Fibroblast of skin of back (primary cell): ENCODE data around the gene WWC1.
"Not testable (repeated sequence)": the region's sequence is repeated elsewhere in the genome, so short reads cannot be mapped to it uniquely, and the experiment has no call there.

Source experiments
- DNase-seq: peaks from one replicate; pipeline ENCODE4 v3.0.0-alpha.2; 2013

WWC1 gene

DNA sequence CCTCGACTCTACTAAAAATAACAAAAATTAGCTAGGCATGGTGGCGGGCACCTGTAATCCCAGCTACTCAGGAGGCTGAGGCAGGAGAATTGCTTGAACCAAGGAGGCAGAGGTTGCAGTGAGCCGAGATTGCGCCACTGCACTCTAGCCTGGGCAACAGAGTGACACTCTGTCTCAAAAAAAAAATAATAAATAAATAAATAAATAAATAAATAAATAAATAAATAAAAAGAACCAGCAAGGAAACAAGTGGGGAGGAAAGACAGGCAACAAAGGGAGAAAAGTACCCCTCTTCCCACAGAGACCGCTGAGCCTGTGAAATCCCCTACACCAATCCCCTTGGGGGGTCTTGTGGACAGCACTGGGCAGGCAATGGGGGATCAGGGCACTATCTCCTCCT is 4.6 kb upstream of the WWC1 start:
- not testable (repeated sequence) for DNase-seq

DNA sequence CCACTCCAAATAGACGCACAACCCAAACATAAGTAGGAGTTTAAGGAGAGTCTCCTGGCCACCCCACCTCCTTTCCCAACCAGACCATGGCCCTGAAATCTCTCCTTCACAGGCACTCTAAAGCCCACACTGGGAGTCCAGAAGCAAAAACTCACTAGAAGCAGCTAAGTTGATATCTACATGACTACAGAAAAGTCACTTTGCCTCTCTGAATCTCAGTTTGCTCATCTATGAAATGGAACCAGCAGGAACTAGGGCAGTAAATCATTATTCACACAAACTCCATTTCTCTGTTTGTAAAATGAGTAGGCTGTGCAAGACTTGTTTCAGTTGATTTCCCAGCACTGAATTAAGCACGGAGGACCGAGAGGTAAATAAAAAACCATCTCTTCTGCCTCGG is 4.1 kb upstream of the WWC1 start:
- DNase-seq: no peak

DNA sequence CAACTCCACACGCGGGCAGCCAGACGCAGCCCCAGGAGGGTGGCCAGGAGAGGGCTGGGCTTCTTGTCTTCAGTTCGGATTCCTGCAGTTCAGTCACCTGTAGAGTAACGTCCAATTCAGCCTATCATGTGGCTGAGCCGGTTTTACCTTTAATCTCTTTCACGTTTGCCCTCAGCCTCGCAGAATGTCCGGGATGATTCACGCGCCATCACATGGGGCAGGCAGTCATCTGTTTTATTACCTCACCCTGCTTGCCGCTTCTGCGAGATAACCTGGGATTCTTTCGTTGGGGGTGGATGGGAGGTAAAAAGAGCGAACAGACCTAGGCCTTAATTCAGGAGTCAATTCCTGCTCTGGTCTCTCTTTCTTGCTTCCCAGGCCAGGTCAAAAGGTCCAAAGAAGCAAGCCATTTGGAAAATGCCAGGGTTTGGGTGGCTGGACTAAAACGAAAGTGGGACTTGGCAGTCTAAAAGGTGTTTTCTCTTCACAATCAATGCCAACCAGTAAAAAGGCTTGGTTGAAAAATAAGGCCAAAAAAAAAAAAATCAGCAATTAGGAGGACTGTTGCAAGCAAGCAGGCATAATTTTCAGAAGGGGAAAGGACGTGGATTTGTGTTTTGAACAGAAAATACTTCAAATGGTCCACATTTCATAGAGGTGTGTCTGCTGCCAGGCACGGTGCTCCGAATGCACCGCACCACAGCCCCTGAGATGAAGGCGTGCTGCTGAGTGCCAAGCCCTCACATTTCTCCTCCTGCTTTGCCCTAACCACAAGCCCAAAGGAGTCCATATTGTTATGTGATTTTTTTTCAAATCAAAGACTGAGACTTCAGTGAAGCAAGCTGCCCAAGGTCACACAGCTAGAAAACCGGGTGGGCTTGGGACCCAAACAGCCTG is 2.8 kb upstream of the WWC1 start:
- DNase-seq: no peak

DNA sequence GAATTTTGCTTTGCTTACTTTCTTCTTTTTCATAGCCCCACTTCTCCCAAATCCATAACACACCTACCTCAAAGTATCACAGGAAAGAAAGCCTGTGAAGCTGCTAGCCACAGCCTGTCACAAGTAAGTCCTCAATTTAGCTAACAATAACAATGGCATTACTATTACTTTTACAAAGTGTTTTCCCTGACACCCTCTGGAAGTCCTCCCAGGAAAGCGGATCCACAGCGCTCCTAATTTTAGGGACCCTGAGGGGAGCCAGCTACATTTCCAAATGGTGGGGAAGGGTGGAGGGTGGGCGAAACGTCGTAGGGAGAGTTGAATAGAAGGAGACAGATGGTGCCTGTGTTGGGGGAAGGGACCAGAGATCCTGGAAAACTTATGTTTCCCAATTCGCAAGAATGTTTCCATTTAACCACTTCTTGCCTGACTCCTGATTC is 523 bp upstream of the WWC1 start:
- DNase-seq: no peak

DNA sequence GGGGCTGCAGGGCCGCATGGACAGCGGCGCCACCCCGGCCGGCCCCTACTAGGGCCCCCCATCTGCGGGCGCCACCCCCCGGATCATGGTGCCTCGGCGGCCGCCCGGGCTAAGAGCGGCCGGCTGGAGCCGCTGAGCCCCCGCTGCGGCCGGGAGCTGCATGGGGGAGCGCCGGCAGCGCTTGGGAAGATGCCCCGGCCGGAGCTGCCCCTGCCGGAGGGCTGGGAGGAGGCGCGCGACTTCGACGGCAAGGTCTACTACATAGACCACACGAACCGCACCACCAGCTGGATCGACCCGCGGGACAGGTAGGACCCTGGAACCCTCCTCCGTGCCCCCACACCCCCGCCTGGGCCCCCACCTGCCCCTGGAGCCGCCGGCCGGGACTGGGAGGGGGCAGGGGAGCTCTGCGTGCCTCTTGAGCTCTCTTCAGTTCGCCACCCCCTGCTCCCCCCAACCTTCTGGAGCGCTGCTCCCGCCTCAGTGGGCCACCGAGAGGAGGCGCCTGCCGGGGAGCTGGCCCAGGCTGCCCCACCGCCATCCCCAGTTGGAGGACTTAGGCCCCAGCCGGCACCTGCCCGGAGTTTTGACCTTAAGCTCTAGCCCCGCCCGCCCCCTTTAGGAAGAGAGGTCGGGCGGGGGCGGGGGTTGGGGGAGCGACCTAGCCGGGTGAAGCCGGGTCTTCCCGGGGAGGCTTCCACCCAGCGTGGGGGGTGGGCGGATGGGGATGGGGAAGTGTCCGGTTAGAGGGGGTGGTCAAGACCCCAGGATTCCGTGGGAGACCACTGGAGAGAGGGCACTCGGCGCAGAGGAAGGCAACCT is 730 bp downstream of the WWC1 start:
- DNase-seq: no peak

DNA sequence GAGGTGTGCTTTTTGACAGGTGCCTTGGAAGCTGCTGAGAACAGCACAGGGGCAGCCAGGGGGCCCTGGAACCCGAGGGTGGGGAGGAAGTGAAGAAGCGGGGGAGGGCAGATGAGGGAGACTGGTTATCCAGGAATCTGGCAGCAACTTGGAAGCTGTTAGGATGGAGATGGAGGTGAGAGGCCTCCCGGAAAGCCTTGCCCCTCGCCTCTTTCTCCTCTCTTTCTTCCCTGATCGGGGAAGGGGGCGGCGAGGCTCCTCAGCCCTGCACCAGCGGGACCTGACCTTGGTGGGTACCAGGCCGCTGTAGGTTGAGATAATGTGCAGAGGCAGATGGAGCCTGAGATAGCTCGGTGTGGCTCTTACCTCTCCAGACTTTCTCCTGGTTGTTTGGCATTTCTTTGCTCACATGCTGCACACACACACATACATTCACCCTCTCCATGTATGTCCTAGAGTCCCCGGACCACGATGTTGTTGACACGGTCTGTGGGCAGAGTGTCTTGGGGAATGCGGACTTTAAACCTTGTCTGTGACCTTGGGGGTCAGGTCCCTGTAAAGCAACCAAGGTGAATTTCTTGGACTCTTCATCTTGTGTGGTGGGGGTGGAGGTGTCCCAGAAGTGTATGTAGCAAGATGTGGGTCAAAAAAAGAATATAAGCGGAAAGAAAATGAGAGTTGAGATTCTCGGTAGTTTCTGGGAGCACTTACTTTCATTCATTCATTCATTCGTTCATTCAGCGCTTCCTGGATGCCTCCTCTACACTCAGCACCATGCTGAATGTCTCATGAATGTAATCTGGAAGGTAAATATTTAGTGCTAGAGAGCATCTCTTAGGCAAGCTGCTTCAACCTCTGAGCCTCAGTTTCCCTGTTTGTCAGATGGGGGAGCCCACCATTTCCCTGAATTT is 1.6 kb downstream of the WWC1 start:
- DNase-seq: no peak

DNA sequence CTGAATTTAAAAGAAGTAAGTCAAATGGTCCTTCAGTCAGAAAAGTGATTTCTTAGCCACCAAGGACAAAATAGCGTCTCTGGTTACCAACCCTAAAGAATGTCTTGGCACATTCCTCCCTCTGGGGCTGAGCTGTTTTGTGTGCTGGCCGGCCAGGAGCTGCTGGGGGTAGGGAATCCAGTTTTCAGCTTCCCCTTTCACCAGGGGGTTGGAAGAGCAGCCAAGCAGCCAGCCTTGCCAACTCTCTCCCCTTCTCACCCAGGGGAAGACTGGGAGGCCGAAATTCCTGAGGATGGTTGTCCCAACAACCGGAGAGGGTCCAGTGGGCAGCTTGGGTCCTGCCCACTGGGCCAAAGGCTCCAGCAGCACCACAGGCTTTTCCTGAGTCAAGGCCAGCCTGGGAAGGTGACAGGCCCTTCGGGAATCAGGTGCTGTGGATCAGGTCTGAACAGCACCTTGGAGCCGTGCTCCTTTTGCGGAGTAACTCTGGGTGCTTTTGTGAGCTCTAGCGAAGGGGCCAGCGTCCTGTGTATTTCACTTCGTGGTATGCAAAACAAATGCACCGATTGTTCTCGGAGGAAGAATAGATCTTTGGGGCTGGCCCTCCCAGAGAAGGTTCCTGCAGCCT is 4.2 kb downstream of the WWC1 start:
- DNase-seq: peak; percentile 90

DNA sequence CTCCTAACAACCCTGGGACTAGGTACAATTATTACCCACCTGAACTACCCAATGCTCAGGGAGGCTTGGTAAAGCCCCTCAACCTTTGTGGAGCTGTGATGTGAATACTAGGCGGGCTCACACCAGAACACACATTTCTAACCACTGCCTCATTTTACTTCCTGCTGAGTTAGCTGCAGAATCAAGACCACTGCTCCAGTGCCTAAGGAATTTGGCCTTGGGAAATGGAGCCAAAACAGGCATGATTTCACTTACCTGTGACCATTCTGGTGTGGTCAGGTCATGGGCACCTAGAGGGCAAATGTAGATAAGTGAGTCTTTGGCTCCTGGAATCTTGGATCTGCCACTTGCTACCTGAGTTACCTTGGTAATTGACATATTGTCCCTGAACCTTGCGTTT is 5.2 kb downstream of the WWC1 start:
- DNase-seq: no peak

DNA sequence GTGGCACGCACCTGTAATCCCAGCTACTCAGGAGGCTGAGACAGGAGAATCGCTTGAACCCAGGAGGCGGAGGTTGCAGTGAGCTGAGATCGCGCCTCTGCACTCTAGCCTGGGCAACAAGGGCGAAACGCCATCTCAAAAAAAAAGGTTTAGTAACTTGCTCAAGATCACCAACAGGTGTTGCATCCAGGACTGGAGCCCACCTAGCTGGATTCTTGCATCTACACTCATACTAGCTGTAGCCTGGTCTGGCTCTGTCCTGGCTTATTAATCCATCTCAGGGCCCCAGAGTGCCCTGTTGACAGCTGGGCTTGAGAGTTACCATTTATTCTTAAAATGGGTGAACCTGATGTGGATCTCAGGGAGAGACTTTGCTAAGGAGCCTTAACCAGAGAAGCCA is 7.5 kb downstream of the WWC1 start:
- DNase-seq: no peak

DNA sequence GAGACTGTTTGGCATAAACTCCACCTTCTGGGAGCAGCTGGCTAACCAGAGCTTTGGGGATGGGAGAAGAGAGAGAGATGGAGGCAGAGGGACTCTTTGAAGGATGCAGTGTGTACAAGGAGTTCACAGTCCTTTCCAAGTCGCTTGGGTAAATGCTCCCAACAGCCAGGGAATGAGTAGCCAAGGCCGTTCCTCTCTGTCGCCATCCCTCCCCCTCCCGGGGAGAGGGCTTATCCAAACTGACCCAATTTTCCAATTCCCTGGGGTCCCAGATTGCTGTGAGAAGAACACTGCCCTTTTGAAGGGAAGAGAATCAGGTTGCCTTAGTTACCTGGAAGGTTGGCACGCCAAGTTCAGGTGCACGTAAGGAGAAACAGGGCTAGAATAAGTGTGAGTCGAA is 7.9 kb downstream of the WWC1 start:
- DNase-seq: no peak

DNA sequence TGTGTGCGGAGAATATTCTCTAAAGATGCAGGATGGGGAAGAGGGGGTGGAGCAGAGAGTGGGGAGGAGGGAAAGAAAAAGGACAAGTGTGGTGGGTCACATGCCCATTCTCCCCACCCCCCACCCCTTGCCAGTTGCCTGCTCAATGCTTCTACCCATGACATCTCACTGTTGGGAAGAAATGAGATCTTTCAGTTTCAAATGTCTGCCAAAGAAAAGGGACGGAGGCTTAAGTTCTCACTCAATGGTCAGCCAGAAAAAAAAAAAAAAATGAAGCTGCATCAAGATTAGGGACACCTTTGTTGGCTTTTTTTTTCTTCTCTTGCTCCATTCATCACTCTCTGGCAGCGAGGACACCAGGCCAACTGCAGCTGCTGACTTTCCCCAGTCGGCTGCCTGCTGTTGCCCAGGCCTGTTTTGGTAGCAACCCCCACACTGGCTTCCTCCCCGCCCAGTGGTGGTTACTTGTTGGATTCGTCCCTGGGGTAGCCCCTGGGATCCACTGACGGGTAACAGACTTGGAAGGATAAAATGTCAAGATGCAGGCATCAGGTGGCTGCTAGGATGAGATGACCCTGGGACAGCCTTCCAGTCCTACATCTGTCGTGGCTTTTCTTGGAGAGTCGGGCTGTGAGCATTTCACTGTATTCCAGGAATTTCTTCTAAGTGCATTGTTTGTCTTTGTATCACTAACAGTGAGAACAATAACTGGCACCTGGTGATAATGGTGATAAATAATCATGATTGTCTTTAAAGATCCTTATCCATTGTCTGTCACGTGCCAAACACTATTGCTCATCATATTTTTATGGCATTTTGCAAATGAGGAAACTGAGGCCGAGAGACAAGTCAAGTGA is 9.1 kb downstream of the WWC1 start:
- DNase-seq: no peak

DNA sequence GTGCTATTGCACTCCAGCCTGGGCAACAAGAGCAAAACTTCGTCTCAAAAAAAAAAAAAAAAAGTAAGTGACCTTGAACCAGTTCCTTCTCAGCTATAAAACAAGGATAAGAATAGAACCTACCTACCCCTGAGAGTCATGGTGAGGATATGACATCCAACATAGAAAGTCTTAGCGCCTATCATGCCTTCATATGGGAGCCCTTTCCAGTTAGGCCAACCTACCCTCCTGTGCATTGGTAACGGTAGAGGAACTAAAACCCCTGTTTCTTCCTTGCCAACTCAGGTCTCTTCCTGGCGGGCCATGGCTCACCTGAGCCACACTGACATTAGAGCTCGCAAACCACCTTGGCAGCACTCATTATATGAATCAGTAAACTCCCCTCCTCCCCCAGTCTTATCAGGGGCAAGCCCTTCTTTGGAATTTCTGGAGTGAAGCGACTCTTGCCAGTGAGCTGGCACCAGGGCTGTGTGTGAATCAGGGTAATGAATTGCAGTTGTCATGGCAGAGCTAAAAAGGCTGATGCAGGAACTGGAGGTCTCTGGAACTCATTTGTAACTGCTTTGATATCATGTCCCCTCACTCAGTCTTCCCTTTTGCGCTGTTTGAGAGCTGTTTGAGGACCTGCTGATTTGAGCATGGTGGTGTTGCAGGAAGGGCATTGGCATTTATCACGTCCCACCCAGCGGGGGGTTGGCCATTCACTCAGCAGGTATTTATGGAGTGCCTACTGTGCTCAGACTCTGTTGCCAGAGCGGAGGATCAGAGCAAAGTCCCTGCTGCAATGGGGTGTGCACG is 10.3 kb downstream of the WWC1 start:
- peak; percentile 60 for DNase-seq

DNA sequence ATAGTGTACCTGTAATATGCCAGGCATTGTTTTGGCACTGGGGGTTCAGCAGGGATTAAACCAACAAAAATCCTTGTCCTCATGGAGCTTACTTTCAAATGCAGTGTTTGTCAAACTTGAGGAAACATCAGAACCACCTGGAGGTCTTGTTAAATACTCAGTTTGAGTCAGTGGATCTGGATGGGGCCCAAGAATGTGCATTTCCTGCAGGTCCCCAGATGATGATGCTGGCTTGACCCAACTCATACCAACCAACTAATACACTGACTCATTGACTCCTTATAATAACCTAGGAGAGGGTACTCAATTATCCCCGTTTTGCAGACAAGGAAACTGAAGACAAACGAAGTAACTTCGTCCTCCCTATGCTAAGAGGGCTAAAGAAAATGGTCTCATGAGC is 11.3 kb downstream of the WWC1 start:
- peak; percentile 49 for DNase-seq

DNA sequence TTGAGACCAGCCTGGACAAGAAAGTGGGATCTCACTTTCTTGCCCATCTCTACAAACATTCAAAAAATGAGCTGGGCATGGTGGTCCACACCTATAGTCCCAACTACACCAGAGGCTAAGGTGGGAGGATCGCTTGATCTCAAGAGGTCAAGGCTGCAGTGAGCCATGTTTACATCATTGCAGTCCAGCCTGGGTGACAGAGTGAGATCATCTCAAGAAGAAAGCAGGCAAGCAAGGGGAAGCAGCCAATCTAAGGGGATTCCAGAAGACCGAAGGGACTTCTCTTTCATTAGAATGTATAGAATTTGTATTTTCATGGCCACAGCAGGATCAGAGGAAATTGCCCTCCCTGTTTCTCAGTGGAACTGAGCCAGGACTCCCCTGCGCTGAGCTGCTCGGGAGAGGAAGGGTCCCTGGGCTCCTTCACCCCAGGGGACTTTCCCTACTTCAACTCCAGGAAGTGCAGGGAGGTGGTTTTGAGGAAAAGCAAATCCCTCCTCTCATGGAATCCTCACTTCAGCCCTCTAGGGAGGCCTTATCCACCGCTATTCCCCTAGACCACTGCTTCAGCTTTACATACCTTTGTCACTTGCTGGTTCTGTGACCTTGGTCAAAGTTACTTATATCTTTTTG is 12.1 kb downstream of the WWC1 start:
- DNase-seq: no peak

DNA sequence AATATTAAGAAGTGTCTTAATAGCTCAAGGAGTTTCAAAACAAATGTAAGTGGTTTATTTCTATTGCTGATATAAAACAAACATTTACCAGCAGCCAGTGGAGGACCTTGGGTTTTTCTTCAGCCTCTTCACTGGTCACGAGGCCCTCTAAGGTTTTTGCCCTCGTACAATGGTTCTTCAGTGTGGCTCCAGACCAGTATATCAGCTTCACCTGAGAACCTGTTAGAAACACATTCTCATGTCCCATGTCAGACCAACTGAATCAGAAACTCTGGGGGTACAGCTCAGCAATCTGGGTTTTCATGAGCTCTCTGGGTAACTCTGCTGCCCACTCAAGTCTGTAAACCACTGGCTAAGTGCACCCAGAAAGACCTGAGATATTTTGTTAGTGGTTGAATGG is 12.9 kb downstream of the WWC1 start:
- no peak for DNase-seq

DNA sequence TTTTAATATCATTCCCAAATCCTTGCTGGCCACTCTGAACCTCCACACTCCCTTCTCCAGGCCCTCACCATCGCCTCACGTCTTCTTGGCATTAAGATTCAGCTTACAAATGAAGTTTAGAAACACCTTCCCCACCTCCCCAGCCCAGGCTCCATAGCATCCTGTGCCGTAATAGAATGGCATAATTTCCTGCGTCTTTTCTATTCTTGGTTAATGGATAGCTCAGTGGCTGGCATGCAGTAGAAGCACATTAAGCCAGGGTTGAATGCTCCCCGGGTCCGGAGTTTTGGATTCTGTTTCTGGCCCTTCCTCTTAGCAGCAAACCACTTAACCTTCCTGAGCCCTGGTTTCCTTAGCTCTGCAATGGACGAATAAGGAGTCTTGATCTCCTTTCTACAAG is 13.8 kb downstream of the WWC1 start:
- no peak for DNase-seq

DNA sequence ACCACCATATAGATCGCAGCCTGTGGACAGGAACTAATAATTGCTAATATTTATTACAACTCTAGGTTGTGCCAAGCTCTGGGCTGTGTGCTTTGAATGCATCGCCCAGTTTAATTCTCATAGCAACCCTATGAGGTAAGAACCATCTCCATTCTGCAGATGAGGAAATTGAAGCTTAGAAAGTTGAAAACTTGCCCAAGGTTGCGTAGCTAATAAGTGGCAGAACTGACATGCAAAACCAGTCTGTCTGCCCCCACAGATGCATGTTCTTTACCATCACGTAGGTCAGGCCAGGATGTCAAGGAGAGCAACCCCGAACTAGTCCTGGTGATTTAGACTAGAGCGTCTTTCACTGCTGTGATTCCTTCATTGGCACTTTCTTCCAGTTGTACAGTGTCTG is 15.6 kb downstream of the WWC1 start:
- DNase-seq: no peak

DNA sequence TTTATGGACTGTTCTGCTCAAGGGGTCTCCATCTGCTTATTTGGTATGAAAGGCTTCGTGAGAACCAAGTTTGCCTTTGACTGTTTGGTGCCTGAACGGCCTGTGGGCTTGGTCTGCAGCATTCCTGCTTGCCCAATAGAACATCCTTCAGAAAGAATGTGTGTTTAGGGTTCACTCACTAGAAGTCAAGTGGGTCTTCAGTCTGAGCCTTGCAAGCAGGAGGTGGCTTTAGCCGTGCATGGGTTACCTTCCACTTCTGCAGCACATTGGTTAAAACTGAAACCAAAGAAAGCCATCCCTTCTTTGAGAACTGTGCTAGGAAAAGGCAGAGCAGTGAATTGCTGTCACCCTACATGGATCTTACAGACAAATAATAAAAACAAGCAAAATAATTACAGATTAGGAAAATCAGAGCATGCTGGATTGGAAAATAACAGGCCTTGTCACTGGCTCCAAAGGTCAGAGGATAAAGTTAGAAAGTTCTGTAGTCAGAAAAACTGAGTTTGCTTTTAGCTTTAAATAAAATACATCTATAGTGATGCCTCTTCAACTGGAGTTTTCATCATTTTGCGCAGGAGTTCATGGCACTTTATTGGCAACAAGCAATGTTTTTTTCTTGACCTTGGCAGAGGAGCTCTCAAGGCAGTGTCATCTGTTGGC is 16.6 kb downstream of the WWC1 start:
- DNase-seq: no peak

DNA sequence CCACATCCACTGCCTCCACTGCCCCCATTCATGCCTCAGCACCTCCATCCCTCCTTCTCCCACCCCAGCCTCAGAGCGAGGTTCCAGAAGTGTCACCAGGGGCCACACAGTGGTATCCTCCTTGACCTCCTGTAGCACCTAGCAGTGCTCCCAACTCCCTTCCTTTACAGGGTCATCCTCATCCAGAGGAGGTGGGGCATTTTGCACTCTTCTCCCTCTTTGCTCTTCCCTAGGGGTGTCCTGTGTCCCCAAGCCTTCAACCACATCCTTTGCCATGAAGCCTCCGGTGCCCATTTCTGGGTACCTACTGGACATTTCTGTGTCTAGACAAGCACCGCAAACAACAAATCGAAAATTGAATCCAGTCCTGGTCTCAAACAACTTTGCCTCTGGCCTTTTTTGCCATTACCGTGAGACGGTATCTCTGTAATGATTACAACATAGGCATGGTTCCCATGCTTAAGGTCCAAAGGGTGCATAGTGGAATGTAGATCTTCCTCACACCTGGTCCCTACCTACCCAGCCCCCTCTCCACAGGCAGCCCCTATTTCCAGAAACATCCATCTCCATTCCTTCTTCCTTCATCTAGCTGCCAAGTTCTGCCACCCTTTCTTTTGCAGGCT is 17.6 kb downstream of the WWC1 start:
- DNase-seq: no peak
